Hindlimb muscle (tissue), 1 donor: ENCODE measurements around the gene SH3BP2. TPM values are rescaled to one million over a fixed set of nuclear protein-coding genes. Genes with fewer than 3 reads are reported as not detected.

Experiments used
- DNase-seq: peaks from one replicate; pipeline ENCODE4 v3.0.0-alpha.2; 2013
- polyA plus RNA-seq: library from polyadenylated mRNA; unstranded; fragments of 120-200 nt; gene quantifications from one replicate; pipeline ENCODE4 v1.2.1, GENCODE V29; 2013; ENCODE audit not compliant: insufficient read length

SH3BP2 gene
- polyA plus RNA-seq, 1 donor: 41.3 TPM

GRCh38 chr4:2805712-2806389 lies 13.0 kb downstream of the SH3BP2 start:
- no peak for DNase-seq

- DNase-seq: peak; percentile 59
Observed at GRCh38 chr4:2806390-2807355, 13.8 kb downstream of the SH3BP2 start.

GRCh38 chr4:2807571-2807970 lies 14.7 kb downstream of the SH3BP2 start:
- no peak for DNase-seq

- DNase-seq: no peak
Observed at GRCh38 chr4:2808001-2808400, 15.1 kb downstream of the SH3BP2 start.

GRCh38 chr4:2809610-2810180 lies 16.8 kb downstream of the SH3BP2 start:
- no peak for DNase-seq

GRCh38 chr4:2810388-2810787 lies 17.5 kb downstream of the SH3BP2 start:
- DNase-seq: no peak

- DNase-seq: no peak
Observed at GRCh38 chr4:2811830-2812611, 19.1 kb downstream of the SH3BP2 start.

- no peak for DNase-seq
Observed at GRCh38 chr4:2812612-2813354, 19.9 kb downstream of the SH3BP2 start.

- DNase-seq: no peak
Observed at GRCh38 chr4:2813446-2814405, 20.8 kb downstream of the SH3BP2 start.

- no peak for DNase-seq
Observed at GRCh38 chr4:2814627-2815270, 21.9 kb downstream of the SH3BP2 start.

GRCh38 chr4:2816401-2816954 lies 23.6 kb downstream of the SH3BP2 start:
- no peak for DNase-seq

- no peak for DNase-seq
Observed at GRCh38 chr4:2817137-2817536, 24.3 kb downstream of the SH3BP2 start.

- DNase-seq: no peak
Observed at GRCh38 chr4:2817701-2818350, 24.9 kb downstream of the SH3BP2 start.

GRCh38 chr4:2818351-2818939 lies 25.6 kb downstream of the SH3BP2 start:
- no peak for DNase-seq

GRCh38 chr4:2819244-2820215 lies 26.6 kb downstream of the SH3BP2 start:
- DNase-seq: no peak

GRCh38 chr4:2820216-2820982 lies 27.5 kb downstream of the SH3BP2 start:
- DNase-seq: no peak
